ENCODE measurements around the gene MANF.

GRCh38 chr3:51396401-51396800 lies 11.3 kb downstream of the MANF start:
- TF ChIP-seq, protein P1, sequence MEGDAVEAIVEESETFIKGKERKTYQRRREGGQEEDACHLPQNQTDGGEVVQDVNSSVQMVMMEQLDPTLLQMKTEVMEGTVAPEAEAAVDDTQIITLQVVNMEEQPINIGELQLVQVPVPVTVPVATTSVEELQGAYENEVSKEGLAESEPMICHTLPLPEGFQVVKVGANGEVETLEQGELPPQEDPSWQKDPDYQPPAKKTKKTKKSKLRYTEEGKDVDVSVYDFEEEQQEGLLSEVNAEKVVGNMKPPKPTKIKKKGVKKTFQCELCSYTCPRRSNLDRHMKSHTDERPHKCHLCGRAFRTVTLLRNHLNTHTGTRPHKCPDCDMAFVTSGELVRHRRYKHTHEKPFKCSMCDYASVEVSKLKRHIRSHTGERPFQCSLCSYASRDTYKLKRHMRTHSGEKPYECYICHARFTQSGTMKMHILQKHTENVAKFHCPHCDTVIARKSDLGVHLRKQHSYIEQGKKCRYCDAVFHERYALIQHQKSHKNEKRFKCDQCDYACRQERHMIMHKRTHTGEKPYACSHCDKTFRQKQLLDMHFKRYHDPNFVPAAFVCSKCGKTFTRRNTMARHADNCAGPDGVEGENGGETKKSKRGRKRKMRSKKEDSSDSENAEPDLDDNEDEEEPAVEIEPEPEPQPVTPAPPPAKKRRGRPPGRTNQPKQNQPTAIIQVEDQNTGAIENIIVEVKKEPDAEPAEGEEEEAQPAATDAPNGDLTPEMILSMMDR (IDR thresholded peaks at IDR 0.05): no peak
- TF ChIP-seq POLR2A (IDR thresholded peaks at IDR 0.05; ENCODE audit: low read depth) (no peak), POLR2AphosphoS5 (IDR thresholded peaks at IDR 0.05) (no peak), EP300 (IDR thresholded peaks at IDR 0.05) (no peak)
